ENCODE data around the gene DGKH.

DNA sequence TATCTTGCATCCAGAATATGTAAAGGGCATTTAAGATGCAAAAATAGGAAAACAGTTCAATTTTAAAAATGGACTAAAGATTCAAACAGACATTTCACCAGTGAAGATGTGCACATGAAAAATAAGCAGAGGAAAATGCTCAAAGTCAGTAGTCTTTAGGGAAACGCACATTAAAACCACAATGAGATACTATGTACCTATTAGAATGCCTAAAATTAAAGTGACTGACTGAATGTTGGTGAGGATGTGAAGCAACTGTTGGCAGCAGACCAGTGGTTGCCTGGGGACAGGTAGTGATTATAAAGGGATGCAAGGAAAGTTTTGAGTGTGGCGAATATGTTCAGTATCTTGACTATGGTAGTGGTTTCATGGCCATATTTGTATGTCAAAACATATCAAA, 75.2 kb downstream of the DGKH start:
- TF ChIP-seq, protein P1, sequence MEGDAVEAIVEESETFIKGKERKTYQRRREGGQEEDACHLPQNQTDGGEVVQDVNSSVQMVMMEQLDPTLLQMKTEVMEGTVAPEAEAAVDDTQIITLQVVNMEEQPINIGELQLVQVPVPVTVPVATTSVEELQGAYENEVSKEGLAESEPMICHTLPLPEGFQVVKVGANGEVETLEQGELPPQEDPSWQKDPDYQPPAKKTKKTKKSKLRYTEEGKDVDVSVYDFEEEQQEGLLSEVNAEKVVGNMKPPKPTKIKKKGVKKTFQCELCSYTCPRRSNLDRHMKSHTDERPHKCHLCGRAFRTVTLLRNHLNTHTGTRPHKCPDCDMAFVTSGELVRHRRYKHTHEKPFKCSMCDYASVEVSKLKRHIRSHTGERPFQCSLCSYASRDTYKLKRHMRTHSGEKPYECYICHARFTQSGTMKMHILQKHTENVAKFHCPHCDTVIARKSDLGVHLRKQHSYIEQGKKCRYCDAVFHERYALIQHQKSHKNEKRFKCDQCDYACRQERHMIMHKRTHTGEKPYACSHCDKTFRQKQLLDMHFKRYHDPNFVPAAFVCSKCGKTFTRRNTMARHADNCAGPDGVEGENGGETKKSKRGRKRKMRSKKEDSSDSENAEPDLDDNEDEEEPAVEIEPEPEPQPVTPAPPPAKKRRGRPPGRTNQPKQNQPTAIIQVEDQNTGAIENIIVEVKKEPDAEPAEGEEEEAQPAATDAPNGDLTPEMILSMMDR (IDR thresholded peaks at IDR 0.05) = no peak
- TF ChIP-seq EZH2phosphoT487 (IDR thresholded peaks at IDR 0.05) (no peak), EZH2 (IDR thresholded peaks at IDR 0.05) (no peak)
